Activated T-helper 1 cell treated with anti-CD3 and anti-CD28 coated beads, Interleukin-12 subunit alpha, Interleukin-12 subunit beta, Interleukin-2, Interleukin-4 antibody, amounts not matched to agents 30 ng/mL and 10 ng/mL and 1 ng/mL, durations not matched to agents 14 hours and 24 hours and 36 hours (primary cell): Measurements from ENCODE around the gene CAND2. TPM values are rescaled to one million over a fixed set of nuclear protein-coding genes. Genes with fewer than 3 reads are reported as not detected.

Experiments
- DNase-seq: peaks from one replicate; pipeline ENCODE4 v3.0.0; 2021; ENCODE audit warnings: low spot score
- H3K27ac Mint-ChIP-seq: one replicate; pipeline ENCODE4 v1.8.0; 2021; ENCODE audit warnings: mild to moderate bottlenecking, mixed read lengths
- H3K27me3 Mint-ChIP-seq: one replicate; pipeline ENCODE4 v1.8.0; 2022; ENCODE audit warnings: mild to moderate bottlenecking, moderate library complexity, mixed read lengths; ENCODE audit not compliant: insufficient read depth
- H3K36me3 Mint-ChIP-seq: one replicate; pipeline ENCODE4 v1.8.0; 2021; ENCODE audit warnings: low read depth, mixed read lengths
- H3K4me1 Mint-ChIP-seq: one replicate; pipeline ENCODE4 v1.8.0; 2021; ENCODE audit warnings: low read depth, mixed read lengths
- H3K4me3 Mint-ChIP-seq: one replicate; pipeline ENCODE4 v1.8.0; 2021; ENCODE audit warnings: mild to moderate bottlenecking, moderate library complexity, mixed read lengths
- H3K9me3 Mint-ChIP-seq: one replicate; pipeline ENCODE4 v1.8.0; 2021; ENCODE audit warnings: mixed read lengths
- intact Hi-C: fragments of 100-400 bp; cut with micrococcal nuclease; formaldehyde crosslinking; loops from one replicate; pipeline ENCODE4 v1.15.1; 2024
- total RNA-seq: library from RNA; stranded (reverse); gene quantifications from 2 replicates; pipeline ENCODE4 v1.2.3, GENCODE V29; 2022

Gene CAND2
- total RNA-seq, 1 donor from 2014 or later = 0.29 TPM

GRCh38 chr3:12758025-12758781, 38.3 kb upstream of the CAND2 start:
- Mint-ChIP-seq H3K27ac (no peak overlapping the region), H3K4me1 (no peaks in the 10 kb centered on the region), H3K4me3 (no peak overlapping the region)

GRCh38 chr3:12759097-12759679, 37.3 kb upstream of the CAND2 start, which contains the start of gene TMEM40:
TSS of gene TMEM40 (minus strand) at chr3:12759259. CDS start at chr3:12749832, 9,427 bp downstream.
- Mint-ChIP-seq H3K4me1 (no peaks in the 10 kb centered on the region), H3K9me3 (no peaks in the 10 kb centered on the region), H3K36me3 (no peaks in the 10 kb centered on the region), H3K4me3 (no peak within 1 kb of the TSS), H3K27me3 (peaks cover 2% of the 10 kb centered on the region), H3K27ac (no peak within 1 kb of the TSS)
- intact Hi-C loops = no loop called here
- DNase-seq = no peak

More at GRCh38 chr3:12758025-12758781, 38.3 kb upstream of the CAND2 start:
- Mint-ChIP-seq H3K36me3 (no peaks in the 10 kb centered on the region), H3K27me3 (peaks cover 4% of the 10 kb centered on the region), H3K9me3 (no peaks in the 10 kb centered on the region)
- DNase-seq = no peak
- intact Hi-C loops = no loop called here

GRCh38 chr3:12759693-12760565, 36.6 kb upstream of the CAND2 start:
- Mint-ChIP-seq H3K4me3 (no peak overlapping the region), H3K9me3 (no peaks in the 10 kb centered on the region), H3K27me3 (peaks cover 2% of the 10 kb centered on the region), H3K27ac (peak overlapping the region; percentile 41), H3K36me3 (no peaks in the 10 kb centered on the region), H3K4me1 (no peaks in the 10 kb centered on the region)
- DNase-seq = no peak
- intact Hi-C loops = no loop called here

DNA sequence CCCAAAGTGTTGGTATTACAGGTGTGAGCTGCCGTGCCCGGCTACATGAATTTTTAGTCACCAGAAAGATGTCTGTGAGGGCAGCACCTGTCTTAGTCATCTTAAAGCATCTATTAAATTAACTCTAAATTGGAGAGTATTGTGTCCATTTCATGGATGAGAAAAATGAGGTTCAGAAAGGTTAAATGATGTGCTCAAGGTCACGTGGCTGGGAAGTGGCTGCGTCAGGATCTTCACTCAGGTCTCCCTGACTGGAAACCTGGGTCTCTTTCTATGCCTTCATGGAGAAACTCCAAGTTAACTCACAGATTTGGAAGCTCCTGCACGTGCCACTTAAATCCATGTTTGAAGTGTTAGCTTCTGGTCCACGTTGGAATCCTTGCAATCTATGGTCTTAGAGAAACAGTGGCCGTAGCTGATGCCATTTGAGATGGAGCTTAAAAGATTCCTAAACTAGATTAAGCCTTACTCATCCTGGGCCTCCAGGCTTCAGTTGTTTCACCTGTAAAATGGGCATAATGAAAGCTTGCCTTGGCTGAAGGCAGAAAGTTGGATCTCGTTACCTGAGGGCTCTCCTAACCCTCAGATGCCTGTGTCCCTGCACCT, 32.2 kb upstream of the CAND2 start:
- H3K27me3 Mint-ChIP-seq = peaks cover 6% of the 10 kb centered on the region
- no peak overlapping the region for H3K4me3 Mint-ChIP-seq
- no peak overlapping the region for H3K27ac Mint-ChIP-seq
- H3K4me1 Mint-ChIP-seq = no peaks in the 10 kb centered on the region
- H3K9me3 Mint-ChIP-seq = no peaks in the 10 kb centered on the region
- intact Hi-C loops = no loop called here
- no peak for DNase-seq
- no peaks in the 10 kb centered on the region for H3K36me3 Mint-ChIP-seq

DNA sequence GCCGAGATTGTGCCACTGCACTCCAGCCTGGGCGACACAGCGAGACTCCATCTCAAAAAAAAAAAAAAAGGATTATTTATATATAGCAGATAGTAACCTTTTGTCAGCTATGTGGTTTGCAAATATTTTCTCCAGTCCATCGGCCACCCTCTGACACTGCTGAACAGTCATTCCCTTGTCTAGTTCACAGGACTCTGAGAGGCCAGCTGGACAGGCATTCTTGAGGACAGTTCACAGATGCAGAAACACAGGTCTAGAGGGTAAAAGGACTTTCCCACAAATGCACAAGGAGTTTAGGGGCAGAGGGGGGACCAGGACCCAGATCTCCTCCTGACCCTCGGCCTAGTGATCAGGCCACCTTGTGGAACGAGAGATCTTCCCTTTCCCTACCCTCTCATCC, 29.9 kb upstream of the CAND2 start:
- H3K27ac Mint-ChIP-seq = no peak overlapping the region
- H3K4me1 Mint-ChIP-seq = no peaks in the 10 kb centered on the region
- H3K9me3 Mint-ChIP-seq = no peaks in the 10 kb centered on the region
- no peaks in the 10 kb centered on the region for H3K36me3 Mint-ChIP-seq
- intact Hi-C loops = no loop called here
- DNase-seq = no peak
- H3K27me3 Mint-ChIP-seq = peaks cover 6% of the 10 kb centered on the region
- H3K4me3 Mint-ChIP-seq = no peak overlapping the region

DNA sequence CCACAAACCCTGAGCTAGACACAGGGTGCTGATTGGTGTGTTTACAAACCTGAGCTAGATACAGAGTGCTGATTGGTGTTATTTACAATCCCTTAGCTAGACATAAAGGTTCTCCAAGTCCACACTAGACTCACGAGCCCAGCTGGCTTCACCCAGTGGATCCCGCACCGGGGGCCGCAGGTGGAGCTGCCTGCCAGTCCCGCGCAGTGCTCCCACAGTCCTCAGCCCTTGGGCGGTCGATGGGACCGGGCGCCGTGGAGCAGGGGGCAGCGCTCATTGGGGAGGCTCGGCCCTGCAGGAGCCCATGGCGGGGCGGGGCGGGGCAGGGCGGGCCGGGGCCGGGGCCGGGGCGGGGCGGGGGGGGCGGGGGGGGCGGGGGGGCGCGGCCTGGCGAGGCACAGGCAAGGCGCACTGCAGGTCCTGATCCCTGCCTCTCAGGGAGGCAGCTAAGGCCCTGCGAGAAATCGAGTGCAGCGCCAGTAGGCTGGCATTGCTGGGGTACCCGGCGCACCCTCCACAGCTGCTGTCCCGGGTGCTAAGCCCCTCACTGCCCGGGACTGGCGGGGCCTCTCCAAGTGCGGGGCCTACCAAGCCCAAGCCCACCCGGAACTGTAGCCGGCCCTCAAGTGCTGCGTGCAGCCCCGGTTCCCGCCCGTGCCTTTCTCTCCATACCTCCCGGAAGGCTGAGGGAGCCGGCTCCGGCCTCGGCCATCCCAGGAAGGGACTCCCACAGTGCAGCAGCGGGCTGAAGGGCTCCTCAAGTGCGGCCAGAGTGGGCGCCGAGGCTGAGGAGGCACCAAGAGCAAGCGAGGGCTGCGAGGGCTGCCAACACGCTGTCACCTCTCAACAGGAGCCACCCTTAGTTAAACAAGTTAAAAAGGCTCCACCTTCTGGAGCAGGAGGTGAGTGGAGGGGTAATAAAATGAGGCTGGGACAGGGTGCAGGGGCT, 27.6 kb upstream of the CAND2 start:
- Mint-ChIP-seq H3K4me3 (no peak overlapping the region), H3K9me3 (no peaks in the 10 kb centered on the region), H3K36me3 (no peaks in the 10 kb centered on the region), H3K27ac (no peak overlapping the region), H3K4me1 (no peaks in the 10 kb centered on the region), H3K27me3 (peaks cover 6% of the 10 kb centered on the region)
- intact Hi-C loops = no loop called here
- no peak for DNase-seq

DNA sequence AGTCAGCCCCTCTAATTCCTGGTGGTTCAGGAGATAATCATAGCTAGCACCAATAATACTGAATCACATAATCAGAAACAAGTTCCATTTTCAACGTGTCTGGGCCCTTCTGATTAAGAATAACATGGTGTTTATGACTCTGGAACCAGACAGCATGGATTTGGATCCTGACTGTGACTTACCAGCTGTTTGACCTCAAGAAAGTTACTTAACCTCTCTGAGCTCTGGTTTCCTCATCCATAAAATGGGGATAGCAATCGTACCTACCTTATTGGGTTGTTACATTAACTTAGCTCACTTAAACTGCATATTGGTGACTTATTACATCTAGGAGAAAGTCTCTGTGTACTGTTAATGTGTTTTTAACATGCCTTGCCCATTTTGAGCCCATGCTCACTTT, 26.7 kb upstream of the CAND2 start:
- intact Hi-C loops = no loop called here
- no peaks in the 10 kb centered on the region for H3K36me3 Mint-ChIP-seq
- peaks cover 8% of the 10 kb centered on the region for H3K27me3 Mint-ChIP-seq
- no peaks in the 10 kb centered on the region for H3K4me1 Mint-ChIP-seq
- no peak for DNase-seq
- H3K9me3 Mint-ChIP-seq = no peaks in the 10 kb centered on the region
- H3K4me3 Mint-ChIP-seq = no peak overlapping the region
- no peak overlapping the region for H3K27ac Mint-ChIP-seq

DNA sequence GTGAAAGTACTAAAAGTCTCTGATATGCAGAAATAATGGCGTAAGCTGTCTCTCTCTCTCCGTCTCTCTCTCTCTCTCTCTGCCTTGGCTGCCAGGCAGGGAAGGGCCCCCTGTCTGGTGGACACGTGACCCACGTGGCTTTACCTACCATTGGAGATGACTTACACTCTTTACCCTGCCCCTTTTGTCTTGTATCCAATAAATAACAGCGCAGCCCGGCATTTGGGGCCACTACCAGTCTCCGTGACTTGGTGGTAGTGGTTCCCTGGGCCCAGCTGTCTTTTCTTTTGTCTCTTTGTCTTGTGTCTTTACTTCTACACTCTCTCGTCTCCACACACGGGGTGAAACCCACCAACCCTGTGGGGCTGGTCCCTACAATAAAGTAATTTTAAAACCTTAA, 25.2 kb upstream of the CAND2 start:
- no peak for DNase-seq
- Mint-ChIP-seq H3K36me3 (no peaks in the 10 kb centered on the region), H3K4me3 (no peak overlapping the region), H3K9me3 (no peaks in the 10 kb centered on the region), H3K27ac (no peak overlapping the region), H3K27me3 (peaks cover 13% of the 10 kb centered on the region), H3K4me1 (no peaks in the 10 kb centered on the region)
- intact Hi-C loops = no loop called here

- no peaks in the 10 kb centered on the region for H3K4me1 Mint-ChIP-seq
- H3K9me3 Mint-ChIP-seq = no peaks in the 10 kb centered on the region
- H3K27ac Mint-ChIP-seq = no peak overlapping the region
- H3K27me3 Mint-ChIP-seq = peaks cover 11% of the 10 kb centered on the region
- no peak overlapping the region for H3K4me3 Mint-ChIP-seq
- H3K36me3 Mint-ChIP-seq = no peaks in the 10 kb centered on the region
- intact Hi-C loops = no loop called here
- DNase-seq = no peak
Observed at GRCh38 chr3:12772462-12772861, 24.0 kb upstream of the CAND2 start.

DNA sequence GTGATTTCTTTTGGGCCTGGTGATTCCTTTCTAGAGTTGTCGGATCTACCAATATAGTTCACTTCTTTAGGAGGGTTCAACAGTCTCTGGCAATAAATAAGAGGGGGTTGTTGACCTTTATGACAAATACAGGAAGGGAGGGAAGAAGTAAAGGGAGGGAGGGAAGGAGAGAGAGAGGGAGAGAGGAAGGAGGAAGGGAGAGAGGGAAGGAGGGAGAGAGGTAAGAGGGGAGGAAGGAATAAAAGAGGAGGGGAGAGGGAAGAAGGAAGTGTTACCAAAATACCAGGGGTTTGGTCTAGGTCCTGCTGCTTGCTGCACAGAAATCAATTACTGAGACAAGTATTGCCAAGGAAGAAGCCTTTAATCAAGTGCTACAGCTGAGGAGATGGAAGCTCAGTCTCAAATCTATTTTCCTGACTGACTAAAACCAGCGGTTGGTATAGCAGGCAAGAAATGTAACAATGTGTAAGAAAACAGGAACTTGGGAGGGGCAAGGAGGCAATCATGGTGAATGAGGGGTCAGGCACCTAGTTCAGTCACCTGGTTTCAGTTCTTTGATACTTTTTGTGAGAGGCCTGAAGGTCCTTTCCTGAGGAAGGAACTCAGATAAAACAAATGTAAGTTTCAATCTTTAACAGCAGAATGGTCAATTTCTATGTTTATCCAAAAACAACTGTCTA, 23.3 kb upstream of the CAND2 start:
- Mint-ChIP-seq H3K4me1 (no peaks in the 10 kb centered on the region), H3K9me3 (no peaks in the 10 kb centered on the region), H3K4me3 (no peak overlapping the region), H3K27me3 (peaks cover 10% of the 10 kb centered on the region), H3K36me3 (no peaks in the 10 kb centered on the region), H3K27ac (no peak overlapping the region)
- intact Hi-C loops = no loop called here
- DNase-seq = no peak

- DNase-seq = no peak
- no peaks in the 10 kb centered on the region for H3K9me3 Mint-ChIP-seq
- no peaks in the 10 kb centered on the region for H3K36me3 Mint-ChIP-seq
- intact Hi-C loops = no loop called here
- H3K27ac Mint-ChIP-seq = no peak overlapping the region
- no peak overlapping the region for H3K4me3 Mint-ChIP-seq
- H3K4me1 Mint-ChIP-seq = no peaks in the 10 kb centered on the region
- H3K27me3 Mint-ChIP-seq = peaks cover 10% of the 10 kb centered on the region
Observed at GRCh38 chr3:12773710-12774086, 22.8 kb upstream of the CAND2 start.
